Gastroesophageal sphincter (tissue), 4 donors: ENCODE measurements around the gene DNASE1. TPM values are rescaled to one million over a fixed set of nuclear protein-coding genes. Genes with fewer than 3 reads are reported as not detected.
"Not testable (repeated sequence)": the region's sequence is repeated elsewhere in the genome, so short reads cannot be mapped to it uniquely, and the experiment has no call there.

Experiments used
- ATAC-seq: fragments of 150-250 bp; one replicate; pipeline ENCODE4 v1.9.1; 2016; ENCODE audit warnings: mild to moderate bottlenecking, moderate library complexity
- H3K27ac ChIP-seq, 4 donors: fragments of 200-600 bp; sonication (generic) in 3 of 4; 1 replicate in 3 of 4; 2 replicates in 1 of 4; pipeline ENCODE4 v1.5.1; 2016 to 2019
- H3K27me3 ChIP-seq: fragments of 200-600 bp; sonication (generic); one replicate; pipeline ENCODE4 v1.5.1; 2019
- H3K36me3 ChIP-seq, 2 donors: fragments of 200-600 bp; sonication (generic); one replicate each; pipeline ENCODE4 v1.5.1; 2019; ENCODE audit warnings: control low read depth in 1 of 2
- H3K4me1 ChIP-seq, 3 donors: fragments of 200-600 bp; sonication (generic); 1 replicate in 2 of 3; 2 replicates in 1 of 3; pipeline ENCODE4 v1.5.1; 2016 to 2019; ENCODE audit warnings: control low read depth in 2 of 3
- H3K4me3 ChIP-seq, 2 donors: fragments of 200-600 bp; sonication (generic); one replicate each; pipeline ENCODE4 v1.5.1; 2019; ENCODE audit warnings: mild to moderate bottlenecking in 1 of 2, moderate library complexity in 1 of 2
- H3K9me3 ChIP-seq, 3 donors: fragments of 200-600 bp; sonication (generic); one replicate each; pipeline ENCODE4 v1.5.1; 2017 to 2019; ENCODE audit warnings: control low read depth in 2 of 3
- CTCF ChIP-seq, 4 experiments: fragments of 200-600 bp in 2 of 4; fragments of 450-650 bp in 2 of 4; sonication (generic) in 1 of 4; IDR thresholded peaks; one replicate each; pipeline ENCODE4 v1.5.1; 2017 to 2019; ENCODE audit warnings: antibody characterized with exemption in 4 of 4, mild to moderate bottlenecking in 2 of 4, moderate library complexity in 2 of 4
- EP300 ChIP-seq: sonication (generic); formaldehyde crosslinking; IDR thresholded peaks from one replicate; pipeline ENCODE4 v1.6.1; 2017; ENCODE audit warnings: antibody characterized with exemption, mild to moderate bottlenecking
- POLR2A ChIP-seq, 2 donors: fragments of 450-650 bp; IDR thresholded peaks; one replicate each; pipeline ENCODE4 v1.6.1; 2017; ENCODE audit warnings: antibody characterized with exemption in 2 of 2, mild to moderate bottlenecking in 2 of 2, moderate library complexity in 1 of 2
- POLR2AphosphoS5 ChIP-seq: sonication (generic); formaldehyde crosslinking; IDR thresholded peaks from one replicate; pipeline ENCODE4 v1.6.1; 2017; ENCODE audit warnings: antibody characterized with exemption
- WGBS, 2 donors: methylation state at CpG; one replicate each; pipeline ENCODE4 v1.1.5; 2018; ENCODE audit warnings: low coverage in 1 of 2; 5-methylcytosine and 5-hydroxymethylcytosine counted together
- total RNA-seq, 4 donors: library from RNA; depleted of rRNA; stranded (reverse); fragments of >200 nt; gene quantifications; one replicate each; pipeline ENCODE4 v1.1.0, GENCODE V29; 2016

The DNASE1 gene
- total RNA-seq: 10 to 100 TPM in 2 of 4 donors, 1 to 10 TPM in 2; 7.1 to 20.9 (median 11.0) TPM

GRCh38 chr16:3654249-3654991, at the start of gene DNASE1:
Gene DNASE1 (plus strand): TSS chr16:3654691. CDS start chr16:3655374, 683 bp downstream.
- peak in 3 of 4 experiments; percentile 32 to 63 (median 40) for TF ChIP-seq CTCF (IDR thresholded peaks at IDR 0.05)
- no peak for TF ChIP-seq POLR2A (IDR thresholded peaks at IDR 0.05)
- TF ChIP-seq POLR2AphosphoS5: no peak
- TF ChIP-seq EP300: no peak
- peak; percentile 65 for ATAC-seq
- H3K9me3 ChIP-seq: no peaks in the 10 kb centered on the region
- H3K27ac ChIP-seq: no peak within 1 kb of the TSS
- H3K27me3 ChIP-seq: no peaks in the 10 kb centered on the region
- WGBS, 2 donors: 87 to 100% methylated on average over 2 to 6 of the region's 14 CpGs
- peaks cover 0 to 80% of the 10 kb centered on the region in 2 donors for H3K36me3 ChIP-seq
- no peak within 1 kb of the TSS for H3K4me3 ChIP-seq
- H3K4me1 ChIP-seq: no peaks in the 10 kb centered on the region

GRCh38 chr16:3606441-3606840, 48.0 kb upstream of the DNASE1 start:
- no peak for TF ChIP-seq POLR2A (IDR thresholded peaks at IDR 0.05)
- no peak for TF ChIP-seq CTCF (IDR thresholded peaks at IDR 0.05)
- no peak for TF ChIP-seq EP300
- TF ChIP-seq POLR2AphosphoS5: no peak
- H3K27ac ChIP-seq: no peak overlapping the region
- ATAC-seq: no peak
- H3K4me3 ChIP-seq: no peak overlapping the region
- peaks cover 0 to 11% (median 0%) of the 10 kb centered on the region in 3 donors for H3K4me1 ChIP-seq
- peaks cover 0 to 49% of the 10 kb centered on the region in 2 donors for H3K36me3 ChIP-seq
- H3K27me3 ChIP-seq: no peaks in the 10 kb centered on the region
- H3K9me3 ChIP-seq: no peaks in the 10 kb centered on the region
- WGBS, 2 donors: 86 to 88% methylated on average over 11 of the region's 11 CpGs

DNA sequence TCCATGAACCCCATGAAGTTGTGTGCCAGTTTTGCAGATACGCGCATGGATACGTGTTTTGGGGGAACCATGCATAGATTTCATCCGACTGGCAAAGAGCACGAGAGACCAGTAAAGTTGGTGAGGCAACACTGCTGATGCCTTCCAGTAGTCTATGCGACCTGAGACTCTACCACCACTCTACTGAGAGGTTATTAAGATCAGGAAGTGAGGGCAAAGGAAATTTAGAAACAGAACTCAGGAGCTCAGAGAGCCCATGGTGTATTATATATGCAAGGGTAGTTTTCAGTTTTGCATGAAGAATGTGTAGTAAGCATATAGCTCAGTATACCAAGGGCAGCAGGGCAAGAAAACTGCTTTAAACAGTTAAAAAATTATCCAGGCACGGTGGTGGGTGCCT, 47.3 kb upstream of the DNASE1 start:
- Histone ChIP-seq H3K9me3 (no peaks in the 10 kb centered on the region), H3K27ac (no peak overlapping the region), H3K4me3 (no peak overlapping the region), H3K27me3 (no peaks in the 10 kb centered on the region), H3K4me1 (peaks cover 0 to 15% (median 2%) of the 10 kb centered on the region in 3 donors), H3K36me3 (peaks cover 0 to 42% of the 10 kb centered on the region in 2 donors)
- TF ChIP-seq EP300 (no peak), POLR2A (IDR thresholded peaks at IDR 0.05) (no peak), CTCF (IDR thresholded peaks at IDR 0.05) (no peak)
- no peak for ATAC-seq
- WGBS, 2 donors: 78 to 90% methylated on average over 6 to 7 of the region's 7 CpGs

- H3K36me3 ChIP-seq: peaks cover 0 to 37% of the 10 kb centered on the region in 2 donors
- no peak overlapping the region for H3K27ac ChIP-seq
- peaks cover 0 to 19% (median 7%) of the 10 kb centered on the region in 3 donors for H3K4me1 ChIP-seq
- H3K9me3 ChIP-seq: no peaks in the 10 kb centered on the region
- 65 to 74% methylated on average over 2 of the region's 2 CpGs for WGBS, 2 donors
- no peak for ATAC-seq
- H3K4me3 ChIP-seq: no peak overlapping the region
- no peaks in the 10 kb centered on the region for H3K27me3 ChIP-seq
- TF ChIP-seq POLR2AphosphoS5: no peak
- no peak for TF ChIP-seq CTCF (IDR thresholded peaks at IDR 0.05)
- no peak for TF ChIP-seq POLR2A (IDR thresholded peaks at IDR 0.05)
- TF ChIP-seq EP300: no peak
Measured at GRCh38 chr16:3607634-3608033, 46.9 kb upstream of the DNASE1 start.

DNA sequence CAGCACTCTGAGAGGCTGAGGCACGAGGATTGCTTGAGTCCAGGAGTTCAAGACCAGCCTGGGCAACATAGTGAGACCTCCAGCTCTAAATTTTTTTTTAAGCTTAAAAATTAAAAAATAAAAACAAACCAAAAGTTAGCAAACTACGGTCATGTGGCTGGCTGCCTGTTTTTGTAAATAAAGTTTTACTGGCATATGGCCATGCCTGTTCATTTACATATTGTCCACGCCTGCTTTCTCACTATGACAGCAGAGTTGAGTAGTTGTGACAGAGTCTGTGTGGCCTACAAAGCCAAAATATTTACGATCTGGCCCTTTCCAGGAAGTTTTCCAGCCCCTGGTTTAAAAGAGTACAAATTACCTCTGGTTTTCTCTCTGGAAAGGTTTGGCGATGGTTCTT, 46.4 kb upstream of the DNASE1 start:
- 80 to 82% methylated on average over 4 to 5 of the region's 5 CpGs for WGBS, 2 donors
- Histone ChIP-seq H3K27ac (no peak overlapping the region), H3K4me3 (no peak overlapping the region), H3K36me3 (peaks cover 0 to 33% of the 10 kb centered on the region in 2 donors), H3K27me3 (no peaks in the 10 kb centered on the region), H3K9me3 (no peaks in the 10 kb centered on the region), H3K4me1 (peaks cover 0 to 24% (median 8%) of the 10 kb centered on the region in 3 donors)
- no peak for TF ChIP-seq POLR2A (IDR thresholded peaks at IDR 0.05)
- no peak for TF ChIP-seq POLR2AphosphoS5
- TF ChIP-seq EP300: no peak
- TF ChIP-seq CTCF (IDR thresholded peaks at IDR 0.05): no peak
- ATAC-seq: no peak

DNA sequence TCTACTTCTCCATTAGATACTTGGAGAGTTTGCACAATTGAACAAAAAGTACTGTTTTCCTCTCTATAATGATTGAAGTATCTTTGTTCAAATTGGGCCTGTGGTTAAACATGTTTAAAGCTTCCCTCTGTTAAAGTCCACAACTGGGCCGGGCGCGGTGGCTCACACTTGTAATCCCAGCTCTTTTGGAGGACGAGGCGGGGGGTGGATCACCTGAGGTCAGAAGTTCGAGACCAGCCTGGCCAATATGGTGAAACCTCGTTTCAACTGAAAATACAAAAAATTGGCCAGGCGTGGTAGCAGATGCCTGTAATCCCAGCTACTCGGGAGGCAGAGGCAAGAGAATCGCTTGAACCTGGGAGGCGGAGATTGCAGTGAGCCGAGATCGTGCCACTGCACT, 45.5 kb upstream of the DNASE1 start:
- not testable (repeated sequence) for H3K4me3 ChIP-seq

More for the DNA sequence above, 45.5 kb upstream of the DNASE1 start:
- not testable (repeated sequence) for H3K27me3 ChIP-seq, H3K27ac ChIP-seq, ATAC-seq, H3K9me3 ChIP-seq
- 93 to 100% methylated on average over 5 to 7 of the region's 13 CpGs for WGBS, 2 donors
- peaks cover 0 to 23% of the 10 kb centered on the region in 2 donors for H3K36me3 ChIP-seq
- peaks cover 0 to 29% (median 8%) of the 10 kb centered on the region in 3 donors for H3K4me1 ChIP-seq
